GM21528 (cell line): ENCODE results near the gene C19orf25.
A peak's percentile ranks its signal among the peaks of the same experiment; 100 is the strongest.

Source experiments
- ATAC-seq: cut with Tn5 transposase; IDR thresholded peaks from one replicate; pipeline ENCODE4 v1.9.1; 2021; ENCODE audit warnings: mild to moderate bottlenecking, moderate library complexity; ENCODE audit not compliant: unreplicated experiment, low FRiP score

Gene C19orf25

GRCh38 chr19:1496714-1497577 lies 17.9 kb upstream of the C19orf25 start:
- ATAC-seq, result no peak

- ATAC-seq, result no peak
Observed at GRCh38 chr19:1495799-1496713, 17.0 kb upstream of the C19orf25 start.

DNA sequence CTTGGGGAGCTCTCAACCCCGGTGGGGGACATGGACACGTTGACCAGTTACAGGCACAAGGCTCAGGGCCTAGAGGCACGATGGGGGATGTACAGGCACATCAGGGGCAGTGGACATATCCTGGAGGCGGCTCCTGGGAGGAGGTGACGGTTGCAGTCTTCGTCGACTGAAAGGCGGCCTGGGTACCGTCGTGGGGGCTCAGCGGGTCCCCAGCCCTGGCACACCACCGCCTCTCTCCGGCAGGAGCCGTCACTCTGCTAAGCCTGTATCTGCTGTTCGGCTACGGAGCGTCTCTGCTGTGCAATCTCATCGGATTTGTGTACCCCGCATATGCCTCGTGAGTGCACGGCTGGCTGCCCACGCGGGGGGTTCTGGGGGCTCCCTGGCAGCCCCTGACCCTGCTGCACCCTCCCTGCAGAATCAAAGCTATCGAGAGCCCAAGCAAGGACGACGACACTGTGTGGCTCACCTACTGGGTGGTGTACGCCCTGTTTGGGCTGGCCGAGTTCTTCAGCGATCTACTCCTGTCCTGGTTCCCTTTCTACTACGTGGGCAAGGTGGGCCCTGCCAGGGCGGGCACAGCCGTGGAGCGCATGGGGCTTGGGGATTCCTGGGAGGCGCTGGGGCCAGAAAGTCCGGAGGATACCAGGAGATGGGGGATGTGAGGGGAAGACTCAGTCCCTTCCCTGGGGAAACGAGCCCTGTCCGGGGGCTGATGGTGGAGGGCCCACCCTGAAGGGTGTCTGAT lies 16.2 kb upstream of the C19orf25 start:
- no peak for ATAC-seq

DNA sequence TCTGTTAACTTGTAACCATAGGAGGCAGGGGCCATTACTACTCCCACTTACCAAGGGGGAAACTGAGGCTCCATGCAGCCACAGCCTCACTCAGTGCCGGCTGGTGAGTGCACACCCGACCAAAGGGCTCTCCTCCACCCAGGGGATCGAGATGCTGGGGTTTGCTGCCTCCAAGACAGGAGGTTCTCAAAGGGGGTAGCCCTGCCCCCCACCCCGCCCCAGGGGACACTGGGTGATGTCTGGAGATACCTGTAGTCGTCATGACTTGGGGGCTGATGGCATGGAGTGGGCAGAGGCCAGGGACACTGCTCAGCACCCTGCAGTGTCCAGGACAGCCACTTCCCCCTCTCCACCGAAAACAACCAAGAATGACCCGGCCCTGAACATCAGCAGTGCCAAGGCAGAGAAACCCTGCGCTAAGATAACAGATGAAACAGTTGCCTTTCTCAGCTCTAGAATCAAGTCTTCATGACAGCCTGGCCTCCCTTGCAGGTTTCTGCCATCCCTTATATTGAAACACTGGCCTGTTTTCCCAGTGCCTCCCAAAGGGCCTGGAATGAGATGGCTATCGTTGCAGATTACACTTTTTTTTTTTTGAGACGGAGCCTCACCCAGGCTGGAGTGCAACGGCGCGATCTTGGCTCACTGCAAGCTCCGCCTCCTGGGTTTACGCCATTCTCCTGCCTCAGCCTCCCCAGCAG lies 15.2 kb upstream of the C19orf25 start:
- no peak for ATAC-seq

- ATAC-seq, result no peak
Observed at GRCh38 chr19:1492474-1493006, 13.5 kb upstream of the C19orf25 start.

GRCh38 chr19:1491849-1492170 lies 12.8 kb upstream of the C19orf25 start:
- no peak for ATAC-seq

GRCh38 chr19:1491114-1491848 lies 12.3 kb upstream of the C19orf25 start, which contains the start of gene REEP6:
TSS of gene REEP6 (plus strand) at chr19:1491181. CDS start at chr19:1491270, 89 bp downstream.
- no peak for ATAC-seq

- peak; percentile 76 for ATAC-seq
Observed at GRCh38 chr19:1490311-1491113, 11.5 kb upstream of the C19orf25 start, which contains the start of gene PCSK4. TSS of gene PCSK4 (minus strand) at chr19:1490350. CDS start at chr19:1490346, 4 bp downstream.

DNA sequence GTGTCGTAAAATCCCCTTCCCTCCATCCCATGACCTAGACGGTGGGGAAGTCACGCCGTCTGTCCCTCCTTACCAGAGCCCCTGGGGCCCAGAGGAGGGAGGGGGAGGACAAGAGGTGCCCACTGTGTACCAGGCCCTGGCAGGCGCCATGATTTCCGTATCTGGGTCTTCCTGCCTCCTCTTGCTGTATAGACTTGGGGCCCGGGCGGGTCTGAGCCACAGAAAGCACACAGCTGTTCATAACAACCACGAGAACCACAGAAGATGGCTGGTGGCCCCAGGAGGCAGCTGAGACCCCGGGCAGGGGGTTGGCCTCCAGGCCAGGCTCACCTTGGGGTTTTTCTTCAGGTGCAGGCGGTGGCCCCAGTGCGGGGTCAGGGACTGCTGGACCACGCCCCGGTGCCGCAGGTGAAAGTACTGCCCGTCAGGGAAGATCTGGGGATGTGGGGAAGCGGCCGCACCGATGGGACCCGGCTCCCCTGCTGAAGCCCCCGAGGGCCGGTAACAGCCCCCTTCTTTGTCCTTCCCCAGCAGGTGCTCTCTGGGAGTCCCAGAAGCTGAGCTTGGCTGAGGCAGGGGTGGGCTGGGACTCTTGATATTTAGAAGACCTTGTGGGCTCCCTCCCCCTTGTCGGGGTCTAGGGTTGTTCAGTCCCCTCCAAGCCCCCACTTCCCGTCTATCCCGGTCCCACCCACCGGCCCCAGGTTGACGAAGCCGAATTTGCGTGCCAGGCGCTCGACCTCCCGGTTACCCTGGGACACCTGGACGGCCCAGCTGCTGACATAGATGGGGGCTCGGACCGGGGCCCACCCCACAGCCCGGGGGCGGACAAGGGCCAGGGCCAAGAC lies 10.7 kb upstream of the C19orf25 start:
- no peak for ATAC-seq

GRCh38 chr19:1488282-1488601 lies 9.2 kb upstream of the C19orf25 start:
- ATAC-seq, result no peak

- ATAC-seq, result no peak
Observed at GRCh38 chr19:1487576-1488281, 8.7 kb upstream of the C19orf25 start.

DNA sequence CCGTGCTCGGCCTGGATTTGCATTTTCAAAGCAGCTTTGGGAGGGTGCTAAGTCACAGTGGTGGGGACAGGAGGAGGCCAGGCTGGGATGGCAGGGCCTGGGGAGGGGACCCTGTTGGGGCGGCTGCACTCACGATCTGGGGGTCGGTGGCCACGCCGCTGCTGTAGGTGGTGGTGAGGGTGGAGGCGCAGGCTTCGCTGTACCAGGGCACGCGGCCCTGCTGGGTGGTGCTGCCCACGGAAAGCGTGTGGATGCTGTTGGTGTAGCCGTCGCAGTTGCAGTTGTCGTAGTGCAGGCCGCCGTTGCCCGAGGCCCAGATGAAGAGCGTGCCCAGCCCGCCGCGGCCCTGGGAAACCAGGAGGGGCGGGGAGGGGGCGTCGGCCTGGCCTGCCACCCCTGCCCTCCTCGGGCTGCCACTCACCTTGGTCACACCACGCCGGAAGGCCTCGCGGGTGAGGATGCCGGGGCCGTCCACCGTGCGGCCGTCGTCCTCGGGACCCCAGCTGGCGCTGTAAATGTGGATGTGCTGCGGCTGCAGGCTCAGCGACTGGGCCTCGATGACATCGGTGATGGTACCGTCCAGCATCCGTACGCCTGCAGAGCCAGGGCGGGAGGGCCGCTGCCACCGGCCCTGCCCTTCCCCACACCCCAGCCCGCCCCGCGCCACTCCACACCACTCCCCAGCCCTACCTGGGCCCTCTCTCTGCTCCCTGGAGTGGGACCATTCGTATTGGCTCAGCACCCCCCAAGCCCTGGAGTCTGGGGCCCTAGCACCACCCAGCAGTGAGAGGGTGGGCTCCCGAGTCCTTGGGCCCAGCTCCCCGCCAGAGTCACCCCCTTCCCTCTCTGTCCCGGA lies 7.9 kb upstream of the C19orf25 start:
- no peak for ATAC-seq

- ATAC-seq, result no peak
Observed at GRCh38 chr19:1483979-1484428, 5.0 kb upstream of the C19orf25 start.

DNA sequence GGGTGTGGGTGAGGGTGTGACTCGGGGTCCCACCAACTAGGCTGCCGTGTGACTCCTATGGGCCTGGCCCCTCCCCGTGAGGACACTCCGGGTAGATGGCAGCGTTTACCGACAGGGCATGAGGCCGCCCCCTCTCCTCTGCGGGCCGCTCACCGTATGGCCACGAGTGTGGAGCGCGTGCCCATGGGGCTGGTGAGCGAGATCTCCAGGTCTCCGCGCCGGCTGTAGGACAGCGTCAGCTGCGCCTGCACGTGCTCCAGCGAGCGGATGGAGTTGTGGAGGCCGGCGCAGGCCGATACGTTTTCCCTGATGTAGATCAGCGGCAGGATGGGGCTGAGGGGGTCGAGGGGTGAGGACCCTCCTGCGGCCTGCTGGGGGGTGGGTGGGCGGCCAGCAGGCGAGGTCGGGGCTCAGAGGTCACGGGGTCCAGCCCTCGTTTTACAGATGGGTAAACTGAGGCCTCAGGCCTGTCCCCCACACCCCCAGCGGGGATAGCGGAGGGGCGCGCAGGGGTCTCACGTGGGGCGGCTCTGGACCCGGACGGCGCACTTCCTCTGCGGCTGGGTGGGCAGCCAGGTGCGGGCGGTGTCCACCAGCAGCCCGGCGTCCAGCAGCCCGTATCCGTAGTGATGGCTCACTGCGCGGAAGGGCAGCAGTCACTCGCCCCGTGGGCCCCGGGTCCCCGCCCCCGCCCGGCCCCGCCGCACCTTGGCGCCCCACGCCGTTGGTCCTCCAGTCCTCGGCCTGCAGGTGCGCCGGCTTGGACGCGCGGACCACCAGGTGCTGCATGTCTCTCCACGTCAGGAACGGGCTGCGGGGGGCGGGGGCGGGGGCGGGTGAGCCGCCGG lies 4.3 kb upstream of the C19orf25 start:
- ATAC-seq, result no peak
